Omental fat pad (tissue), 4 donors: Measurements from ENCODE around the gene CACNA2D4. TPM values are rescaled to one million over a fixed set of nuclear protein-coding genes. Genes with fewer than 3 reads are reported as not detected.

Source experiments
- ATAC-seq: fragments of 150-250 bp; one replicate; pipeline ENCODE4 v1.9.1; 2016; ENCODE audit warnings: mild to moderate bottlenecking, moderate library complexity; ENCODE audit not compliant: low FRiP score
- DNase-seq: peaks from one replicate; pipeline ENCODE4 v3.0.0-alpha.2; 2019; ENCODE audit warnings: low spot score
- total RNA-seq, 4 donors: library from RNA; depleted of rRNA; stranded (reverse); fragments of >200 nt; gene quantifications; one replicate each; pipeline ENCODE4 v1.1.0, GENCODE V29; 2016
- TF ChIP-seq, protein P1 (sequence below), 3 donors: fragments of 450-650 bp; IDR thresholded peaks; one replicate each; pipeline ENCODE4 v1.5.1; 2016 to 2017; ENCODE audit warnings: antibody characterized with exemption in 3 of 3, mild to moderate bottlenecking in 3 of 3, moderate library complexity in 2 of 3

The CACNA2D4 gene
- total RNA-seq, 4 donors from 2014 or later, result 3.9 to 13.0 (median 6.8) TPM

- ATAC-seq, result no peak
- TF ChIP-seq, protein P1, sequence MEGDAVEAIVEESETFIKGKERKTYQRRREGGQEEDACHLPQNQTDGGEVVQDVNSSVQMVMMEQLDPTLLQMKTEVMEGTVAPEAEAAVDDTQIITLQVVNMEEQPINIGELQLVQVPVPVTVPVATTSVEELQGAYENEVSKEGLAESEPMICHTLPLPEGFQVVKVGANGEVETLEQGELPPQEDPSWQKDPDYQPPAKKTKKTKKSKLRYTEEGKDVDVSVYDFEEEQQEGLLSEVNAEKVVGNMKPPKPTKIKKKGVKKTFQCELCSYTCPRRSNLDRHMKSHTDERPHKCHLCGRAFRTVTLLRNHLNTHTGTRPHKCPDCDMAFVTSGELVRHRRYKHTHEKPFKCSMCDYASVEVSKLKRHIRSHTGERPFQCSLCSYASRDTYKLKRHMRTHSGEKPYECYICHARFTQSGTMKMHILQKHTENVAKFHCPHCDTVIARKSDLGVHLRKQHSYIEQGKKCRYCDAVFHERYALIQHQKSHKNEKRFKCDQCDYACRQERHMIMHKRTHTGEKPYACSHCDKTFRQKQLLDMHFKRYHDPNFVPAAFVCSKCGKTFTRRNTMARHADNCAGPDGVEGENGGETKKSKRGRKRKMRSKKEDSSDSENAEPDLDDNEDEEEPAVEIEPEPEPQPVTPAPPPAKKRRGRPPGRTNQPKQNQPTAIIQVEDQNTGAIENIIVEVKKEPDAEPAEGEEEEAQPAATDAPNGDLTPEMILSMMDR (IDR thresholded peaks at IDR 0.05), result no peak
- DNase-seq, result no peak
Measured at GRCh38 chr12:1836854-1837421, 81.5 kb downstream of the CACNA2D4 start.

- no peak for ATAC-seq
- TF ChIP-seq, protein P1 (IDR thresholded peaks at IDR 0.05), result no peak
- DNase-seq, result no peak
Measured at GRCh38 chr12:1836241-1836803, 82.1 kb downstream of the CACNA2D4 start.

- no peak for ATAC-seq
- TF ChIP-seq, protein P1 (IDR thresholded peaks at IDR 0.05), result no peak
- no peak for DNase-seq
Measured at GRCh38 chr12:1835211-1836131, 83.0 kb downstream of the CACNA2D4 start.

DNA sequence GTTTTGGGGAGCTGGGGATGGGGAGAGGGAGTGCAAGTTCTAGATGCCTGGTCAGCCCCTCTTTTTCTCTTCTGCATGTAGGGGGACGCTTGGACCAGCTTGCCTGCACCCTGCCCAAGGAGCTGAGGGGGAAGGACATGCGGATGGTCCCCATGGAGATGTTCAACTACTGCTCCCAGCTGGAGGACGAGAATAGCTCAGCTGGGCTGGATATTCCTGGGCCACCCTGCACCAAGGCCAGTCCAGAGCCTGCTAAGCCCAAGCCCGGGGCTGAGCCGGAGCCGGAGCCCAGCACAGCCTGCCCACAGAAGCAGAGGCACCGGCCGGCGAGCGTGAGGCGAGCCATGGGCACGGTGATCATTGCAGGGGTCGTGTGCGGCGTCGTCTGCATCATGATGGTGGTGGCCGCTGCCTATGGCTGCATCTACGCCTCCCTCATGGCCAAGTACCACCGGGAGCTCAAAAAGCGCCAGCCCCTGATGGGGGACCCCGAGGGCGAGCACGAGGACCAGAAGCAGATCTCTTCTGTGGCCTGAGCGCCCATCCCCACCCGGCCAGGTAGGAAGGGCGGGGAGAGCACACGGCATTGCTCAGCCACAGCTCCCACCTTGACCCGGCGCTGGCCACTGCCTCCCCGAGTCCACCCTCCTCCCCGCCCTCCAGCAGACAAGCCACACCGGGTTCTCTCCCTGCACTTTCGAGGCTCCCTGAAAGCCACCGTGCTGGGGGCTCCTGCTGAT lies 84.1 kb downstream of the CACNA2D4 start:
- no peak for ATAC-seq
- DNase-seq, result no peak

DNA sequence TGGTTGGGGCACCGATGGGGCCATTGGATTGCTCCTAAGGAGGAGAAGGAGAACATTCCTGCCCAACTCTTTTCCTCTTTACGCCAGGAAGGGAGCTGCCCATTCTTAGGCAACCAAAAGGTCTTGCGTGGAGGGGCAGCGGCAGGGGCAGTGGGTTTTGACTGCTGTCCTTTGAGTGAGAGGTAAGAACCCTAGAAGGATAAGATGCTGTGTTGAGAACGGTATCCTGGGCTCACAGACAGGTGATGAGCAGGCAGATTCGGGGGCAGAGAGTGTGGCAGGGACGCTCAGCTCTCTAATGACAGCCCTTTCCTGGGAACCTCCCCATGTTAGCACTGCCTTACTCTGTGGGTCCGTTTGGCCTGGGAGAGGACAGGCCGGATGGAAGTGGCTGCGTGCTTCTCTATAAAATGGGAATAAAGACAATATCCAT lies 84.8 kb downstream of the CACNA2D4 start:
- DNase-seq, result no peak
- no peak for ATAC-seq
- TF ChIP-seq, protein P1 (IDR thresholded peaks at IDR 0.05), result no peak

More for the DNA sequence above, 84.1 kb downstream of the CACNA2D4 start:
- TF ChIP-seq, protein P1 (IDR thresholded peaks at IDR 0.05), result no peak

- TF ChIP-seq, protein P1 (IDR thresholded peaks at IDR 0.05), result no peak
- ATAC-seq, result no peak
- no peak for DNase-seq
Measured at GRCh38 chr12:1832801-1833595, 85.5 kb downstream of the CACNA2D4 start.
